ENCODE data around the gene KLHL25.

Gene KLHL25

DNA sequence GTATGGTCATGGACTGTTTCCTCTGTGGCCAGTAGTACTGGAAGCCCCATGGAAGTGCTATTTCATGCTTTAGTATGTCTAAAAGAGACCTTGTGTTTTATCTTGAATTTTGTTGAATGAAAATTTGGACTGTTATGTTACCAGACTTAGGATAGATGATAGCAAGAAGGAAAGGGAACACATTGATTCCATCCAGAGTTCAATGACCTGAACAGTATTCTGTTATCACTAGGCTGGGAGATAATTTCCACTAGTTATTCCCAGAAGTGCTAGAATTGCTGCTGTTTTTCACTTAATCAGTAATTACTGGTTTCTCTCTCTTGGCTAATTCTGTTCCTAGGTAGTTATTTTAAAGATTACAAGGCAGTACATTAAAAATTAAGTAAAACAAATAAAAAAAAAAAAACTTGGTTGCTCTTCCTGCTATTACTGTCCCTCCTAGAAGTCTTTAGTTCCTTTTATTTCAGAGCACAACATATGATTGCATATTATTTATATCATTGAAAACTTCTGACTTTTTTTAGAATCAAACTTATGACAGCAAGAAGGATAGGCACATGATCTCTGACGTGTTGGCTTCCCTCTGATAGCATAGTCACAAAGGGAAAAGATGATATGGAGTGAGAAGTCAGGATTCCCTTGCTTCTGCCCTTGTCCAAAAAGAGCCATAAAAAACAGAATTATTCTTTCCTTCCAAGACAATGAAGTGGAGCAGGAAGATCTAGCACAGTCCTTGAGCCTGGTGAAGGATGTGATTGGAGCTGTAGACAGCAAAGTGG lies 72.2 kb downstream of the KLHL25 start:
- DNase-seq (ENCODE audit: extremely low read depth in 1 of 2, low read depth in 1 of 2): no peak

DNA sequence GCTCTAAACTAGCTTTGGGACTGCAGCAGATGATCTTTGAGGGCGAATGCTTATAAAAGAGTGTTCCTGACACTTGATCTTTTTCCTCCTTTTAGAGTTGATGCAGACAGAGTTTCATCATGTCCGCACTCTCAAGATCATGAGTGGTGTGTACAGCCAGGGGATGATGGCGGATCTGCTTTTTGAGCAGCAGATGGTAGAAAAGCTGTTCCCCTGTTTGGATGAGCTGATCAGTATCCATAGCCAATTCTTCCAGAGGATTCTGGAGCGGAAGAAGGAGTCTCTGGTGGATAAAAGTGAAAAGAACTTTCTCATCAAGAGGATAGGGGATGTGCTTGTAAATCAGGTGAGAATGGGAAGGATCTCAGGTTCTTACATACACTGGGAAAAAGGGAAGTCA lies 75.7 kb downstream of the KLHL25 start:
- DNase-seq (ENCODE audit: extremely low read depth in 1 of 2, low read depth in 1 of 2): no peak

DNA sequence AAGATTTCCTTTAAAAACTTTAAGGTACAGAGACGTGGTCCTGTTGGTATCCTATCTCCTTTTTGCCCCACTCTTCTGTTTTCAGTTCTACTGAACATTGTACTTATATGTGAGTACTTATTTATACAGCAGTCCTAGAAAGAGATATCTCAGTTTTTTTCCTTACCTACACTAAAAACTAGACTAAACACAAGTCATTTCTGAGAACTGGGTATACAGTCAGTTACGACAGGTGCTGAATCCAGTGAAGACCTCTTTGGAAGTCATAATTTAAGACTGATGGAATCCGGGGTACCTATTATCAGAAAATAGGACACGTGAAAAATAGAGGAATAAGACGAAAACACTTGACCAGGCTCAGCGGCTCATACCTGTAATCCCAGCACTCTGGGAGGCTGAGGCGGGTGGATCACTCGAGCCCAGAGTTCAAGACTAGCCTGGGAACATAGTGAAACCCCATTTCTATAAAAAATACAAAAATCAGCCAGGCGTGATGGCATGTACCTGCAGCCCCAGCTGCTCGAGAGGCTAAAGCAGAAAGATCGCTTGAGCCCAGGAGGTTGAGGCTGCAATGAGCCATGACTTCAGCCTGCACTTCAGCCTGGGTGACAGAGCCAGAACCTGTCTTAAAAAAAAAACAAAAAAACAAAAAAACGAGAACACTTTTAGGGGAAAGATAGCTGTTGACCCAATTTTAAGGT lies 76.3 kb downstream of the KLHL25 start:
- DNase-seq (ENCODE audit: extremely low read depth in 1 of 2, low read depth in 1 of 2): no peak

DNA sequence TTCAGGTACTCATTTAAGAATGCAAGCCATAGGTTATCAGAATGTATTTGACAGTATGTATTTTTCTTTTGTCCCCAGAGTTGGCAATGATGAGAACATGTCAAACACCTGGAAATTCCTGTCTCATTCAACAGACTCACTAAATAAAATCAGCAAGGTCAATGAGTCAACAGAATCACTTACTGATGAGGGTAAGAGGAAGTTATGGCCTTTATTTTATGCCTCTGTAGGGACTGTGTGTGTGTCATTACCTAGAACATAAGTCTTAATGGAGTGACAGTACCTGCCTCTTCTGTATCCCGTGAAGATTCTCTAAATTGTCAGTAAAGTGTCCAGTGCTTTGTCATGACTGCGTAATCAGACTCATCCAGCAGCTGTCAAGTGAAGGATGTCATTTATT lies 77.5 kb downstream of the KLHL25 start:
- no peak for DNase-seq (ENCODE audit: extremely low read depth in 1 of 2, low read depth in 1 of 2)

DNA sequence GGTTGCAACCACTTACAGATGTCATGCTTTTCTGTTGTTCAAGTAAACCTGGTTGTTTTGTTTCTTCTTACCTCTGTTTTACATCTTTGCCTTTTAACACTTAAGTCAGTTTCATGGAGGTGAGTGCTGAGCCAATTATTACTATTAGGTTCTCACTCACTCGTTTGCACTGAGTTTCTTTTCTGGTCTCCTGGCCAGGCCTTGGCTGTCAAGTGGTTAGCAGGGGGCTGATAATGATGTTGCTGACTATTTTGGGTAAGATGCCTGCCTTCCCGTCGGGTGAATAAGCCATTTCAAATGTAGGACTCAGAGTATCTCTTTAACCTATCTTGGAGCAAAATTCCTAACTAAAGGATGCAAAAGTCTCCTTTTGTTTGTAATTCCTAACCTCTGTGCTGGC lies 78.5 kb downstream of the KLHL25 start:
- DNase-seq (ENCODE audit: extremely low read depth in 1 of 2, low read depth in 1 of 2): no peak

DNA sequence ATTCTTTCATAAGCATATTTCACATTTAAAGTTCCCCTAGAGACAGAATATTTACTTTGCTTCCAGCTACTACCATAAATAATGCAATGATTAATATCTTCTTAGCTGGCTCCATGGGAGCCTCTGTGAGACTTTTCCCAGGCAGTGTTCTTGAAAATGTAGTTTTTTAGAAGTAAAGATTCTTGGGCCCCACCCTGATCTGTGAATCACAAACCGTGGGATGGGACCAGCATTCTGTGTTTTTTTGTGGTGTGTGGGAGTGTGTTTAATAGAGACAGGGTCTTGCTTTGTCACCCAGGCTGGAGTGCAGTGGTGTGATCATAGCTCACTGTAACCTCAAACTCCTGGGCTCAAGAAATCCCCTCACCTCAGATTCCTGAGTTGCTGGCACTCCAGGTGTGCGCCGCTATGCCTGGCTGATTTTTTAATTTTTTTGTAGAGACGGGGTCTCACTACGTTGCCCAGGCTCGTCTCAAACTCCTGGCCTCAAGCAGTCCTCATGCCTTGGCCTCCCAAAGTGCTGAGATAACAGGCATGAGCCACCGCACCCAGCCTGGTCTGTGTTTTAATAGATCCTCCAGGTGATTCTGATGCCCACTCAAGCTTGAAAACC lies 83.0 kb downstream of the KLHL25 start:
- DNase-seq (ENCODE audit: extremely low read depth in 1 of 2, low read depth in 1 of 2): no peak

DNA sequence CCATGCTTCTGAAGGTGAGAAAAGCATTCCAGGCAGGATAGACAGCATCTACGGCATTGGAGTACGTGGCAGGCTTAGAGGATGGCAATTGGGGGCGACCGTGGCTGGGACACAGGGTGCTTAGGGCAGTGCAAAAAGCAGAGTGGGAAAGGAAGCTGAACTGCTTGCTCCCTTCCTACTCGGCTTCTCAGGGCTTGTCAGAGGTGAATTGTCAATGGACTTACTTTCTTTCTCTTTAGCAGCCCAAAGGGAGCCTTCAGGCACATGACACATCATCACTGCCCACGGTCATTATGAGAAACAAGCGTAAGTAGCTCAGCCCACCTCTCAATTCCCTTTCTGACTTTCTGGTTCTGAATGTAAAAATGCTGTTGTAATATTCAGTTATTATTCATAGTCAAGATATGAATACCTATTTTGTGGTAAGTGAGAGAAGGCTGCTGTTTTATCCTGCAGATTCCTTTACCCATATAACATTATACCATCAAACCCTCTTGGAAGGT lies 84.3 kb downstream of the KLHL25 start:
- no peak for DNase-seq (ENCODE audit: extremely low read depth in 1 of 2, low read depth in 1 of 2)
